Omental fat pad (tissue), 4 donors: ENCODE results near the gene KIF26B. TPM values are rescaled to one million over a fixed set of nuclear protein-coding genes. Genes with fewer than 3 reads are reported as not detected.

ENCODE experiments used
- ATAC-seq: fragments of 150-250 bp; one replicate; pipeline ENCODE4 v1.9.1; 2016; ENCODE audit warnings: mild to moderate bottlenecking, moderate library complexity; ENCODE audit not compliant: low FRiP score
- DNase-seq: peaks from one replicate; pipeline ENCODE4 v3.0.0-alpha.2; 2019; ENCODE audit warnings: low spot score
- CTCF ChIP-seq, 3 donors: fragments of 450-650 bp; IDR thresholded peaks; one replicate each; pipeline ENCODE4 v1.5.1; 2016 to 2017; ENCODE audit warnings: antibody characterized with exemption in 3 of 3, mild to moderate bottlenecking in 3 of 3, moderate library complexity in 2 of 3
- total RNA-seq, 4 donors: library from RNA; depleted of rRNA; stranded (reverse); fragments of >200 nt; gene quantifications; one replicate each; pipeline ENCODE4 v1.1.0, GENCODE V29; 2016

Gene KIF26B
- total RNA-seq, 4 donors from 2014 or later, result 0.13 to 0.96 (median 0.39) TPM

GRCh38 chr1:245608271-245608670 lies 453.5 kb downstream of the KIF26B start:
- no peak for DNase-seq
- TF ChIP-seq CTCF (IDR thresholded peaks at IDR 0.05), result no peak
- no peak for ATAC-seq

GRCh38 chr1:245609354-245610150 lies 454.8 kb downstream of the KIF26B start:
- ATAC-seq, result no peak
- no peak for DNase-seq
- no peak for TF ChIP-seq CTCF (IDR thresholded peaks at IDR 0.05)

GRCh38 chr1:245611251-245611650 lies 456.5 kb downstream of the KIF26B start:
- DNase-seq (no peak), ATAC-seq (no peak)
- no peak for TF ChIP-seq CTCF (IDR thresholded peaks at IDR 0.05)

- ATAC-seq (no peak), DNase-seq (no peak)
- TF ChIP-seq CTCF (IDR thresholded peaks at IDR 0.05), result no peak
Measured at GRCh38 chr1:245614476-245614875, 459.7 kb downstream of the KIF26B start.

GRCh38 chr1:245615001-245615400 lies 460.2 kb downstream of the KIF26B start:
- ATAC-seq (no peak), DNase-seq (no peak)

GRCh38 chr1:245621589-245621988 lies 466.8 kb downstream of the KIF26B start:
- no peak for TF ChIP-seq CTCF (IDR thresholded peaks at IDR 0.05)
- ATAC-seq (no peak), DNase-seq (no peak)

More at GRCh38 chr1:245615001-245615400, 460.2 kb downstream of the KIF26B start:
- TF ChIP-seq CTCF (IDR thresholded peaks at IDR 0.05), result no peak
